HG03342 (cell line): ENCODE measurements around the gene NAP1L5.
A peak's percentile ranks its signal among the peaks of the same experiment; 100 is the strongest.

Source experiments
- ATAC-seq: cut with Tn5 transposase; IDR thresholded peaks from one replicate; pipeline ENCODE4 v1.9.1; 2021; ENCODE audit warnings: mild to moderate bottlenecking, moderate library complexity; ENCODE audit not compliant: unreplicated experiment

NAP1L5 gene

GRCh38 chr4:88697588-88698329 lies at the start of gene NAP1L5:
Gene NAP1L5, minus strand, starts transcription at chr4:88697829. Its CDS starts 75 bp downstream, at chr4:88697754.
- peak; percentile 98 for ATAC-seq

- ATAC-seq, result no peak
These were observed 49.7 kb upstream of the NAP1L5 start for GRCh38 chr4:88747351-88747750.

GRCh38 chr4:88746206-88746605 lies 48.6 kb upstream of the NAP1L5 start:
- no peak for ATAC-seq

GRCh38 chr4:88745581-88746163 lies 48.0 kb upstream of the NAP1L5 start:
- no peak for ATAC-seq

GRCh38 chr4:88745175-88745574 lies 47.5 kb upstream of the NAP1L5 start:
- ATAC-seq, result no peak

GRCh38 chr4:88744609-88745008 lies 47.0 kb upstream of the NAP1L5 start:
- no peak for ATAC-seq

GRCh38 chr4:88743696-88744095 lies 46.1 kb upstream of the NAP1L5 start:
- ATAC-seq, result no peak

GRCh38 chr4:88742561-88742960 lies 44.9 kb upstream of the NAP1L5 start:
- no peak for ATAC-seq

GRCh38 chr4:88738180-88738579 lies 40.6 kb upstream of the NAP1L5 start:
- no peak for ATAC-seq

- peak; percentile 96 for ATAC-seq
These were observed 39.8 kb upstream of the NAP1L5 start for GRCh38 chr4:88737307-88737941.

GRCh38 chr4:88736264-88736663 lies 38.6 kb upstream of the NAP1L5 start:
- ATAC-seq, result no peak

GRCh38 chr4:88735564-88735963 lies 37.9 kb upstream of the NAP1L5 start:
- ATAC-seq, result no peak

- ATAC-seq, result no peak
These were observed 36.8 kb upstream of the NAP1L5 start for GRCh38 chr4:88734403-88734949.

GRCh38 chr4:88732714-88733368 lies 35.2 kb upstream of the NAP1L5 start:
- no peak for ATAC-seq

GRCh38 chr4:88731381-88731780 lies 33.8 kb upstream of the NAP1L5 start:
- no peak for ATAC-seq

- no peak for ATAC-seq
These were observed 33.2 kb upstream of the NAP1L5 start for GRCh38 chr4:88730811-88731210.

- no peak for ATAC-seq
These were observed 31.6 kb upstream of the NAP1L5 start for GRCh38 chr4:88729146-88729760.

GRCh38 chr4:88728146-88728545 lies 30.5 kb upstream of the NAP1L5 start:
- ATAC-seq, result no peak

- ATAC-seq, result no peak
These were observed 28.4 kb upstream of the NAP1L5 start for GRCh38 chr4:88725986-88726385.

GRCh38 chr4:88725143-88725542 lies 27.5 kb upstream of the NAP1L5 start:
- no peak for ATAC-seq

- ATAC-seq, result no peak
These were observed 26.8 kb upstream of the NAP1L5 start for GRCh38 chr4:88724406-88724805.
